H1 (cell line): ENCODE results near the gene MYO9B. TPM values are rescaled to one million over a fixed set of nuclear protein-coding genes. Genes with fewer than 3 reads are reported as not detected.

ENCODE experiments used
- ATF2 ChIP-seq: IDR thresholded peaks from 2 replicates; pipeline ENCODE4 v1.6.1; 2012; ENCODE audit warnings: low read length, inconsistent platforms
- CHD7 ChIP-seq: fragments of 300-600 bp; sonication (generic); IDR thresholded peaks from 2 replicates; pipeline ENCODE4 v1.7.1; 2012; ENCODE audit warnings: low read length, moderate library complexity, mild to moderate bottlenecking, inconsistent platforms; ENCODE audit not compliant: insufficient replicate concordance
- CTCF ChIP-seq, 3 experiments: IDR thresholded peaks; 1 replicate in 2 of 3; 2 replicates in 1 of 3; pipeline versions ENCODE4 v1.5.1 to v1.6.1; 2011; ENCODE audit warnings: low read length in 3 of 3, mild to moderate bottlenecking in 3 of 3, inconsistent platforms in 2 of 3, low read depth in 1 of 3, moderate library complexity in 1 of 3; ENCODE audit not compliant: insufficient read depth in 1 of 3; ENCODE audit errors: control extremely low read depth in 1 of 3
- EGR1 ChIP-seq: IDR thresholded peaks from 2 replicates; pipeline ENCODE4 v1.6.1; 2011; ENCODE audit warnings: low read depth, low read length, borderline replicate concordance
- polyA plus RNA-seq, 7 experiments: library from polyadenylated mRNA; depleted of rRNA in 3 of 7; stranded (reverse) in 5 of 7; unstranded in 2 of 7; fragments of >200 nt in 5 of 7; fragments of 200-250 nt in 2 of 7; gene quantifications; 1 replicate in 5 of 7; 2 replicates in 1 of 7; 4 replicates in 1 of 7; pipeline versions ENCODE4 v1.2.1 to v1.2.3, GENCODE V29; 2011 to 2013; ENCODE audit warnings: missing spikeins in 2 of 7, mixed read lengths in 2 of 7
- total RNA-seq: library from RNA; stranded (reverse); fragmentation: NEBNext Ultra II Directional; extraction: Animal tissue kit (Norgen Biotek cat#: 25700); gene quantifications from 2 replicates; pipeline ENCODE4 v1.2.1, GENCODE V29; 2021

The MYO9B gene
- total and polyA plus RNA-seq, 2 of the 8 experiments (the other 6 are each of a cell fraction or from before 2014, with no cell fraction given) = 27.6 to 77.1 TPM

- no peak for TF ChIP-seq CHD7
- TF ChIP-seq ATF2 = no peak
- TF ChIP-seq EGR1 = no peak
- TF ChIP-seq CTCF (IDR thresholded peaks at IDR 0.05; ENCODE audit: control extremely low read depth in 1 of 3, insufficient read depth in 1 of 3, low read depth in 1 of 3, low read length in 3 of 3) = no peak
These were observed 150.7 kb downstream of the MYO9B start, which contains the start of gene OCEL1 (continued) for GRCh38 chr19:17226002-17226933.
